ENCODE results near the gene ITPKB.
A peak's percentile ranks its signal among the peaks of the same experiment; 100 is the strongest.

ITPKB gene

DNA sequence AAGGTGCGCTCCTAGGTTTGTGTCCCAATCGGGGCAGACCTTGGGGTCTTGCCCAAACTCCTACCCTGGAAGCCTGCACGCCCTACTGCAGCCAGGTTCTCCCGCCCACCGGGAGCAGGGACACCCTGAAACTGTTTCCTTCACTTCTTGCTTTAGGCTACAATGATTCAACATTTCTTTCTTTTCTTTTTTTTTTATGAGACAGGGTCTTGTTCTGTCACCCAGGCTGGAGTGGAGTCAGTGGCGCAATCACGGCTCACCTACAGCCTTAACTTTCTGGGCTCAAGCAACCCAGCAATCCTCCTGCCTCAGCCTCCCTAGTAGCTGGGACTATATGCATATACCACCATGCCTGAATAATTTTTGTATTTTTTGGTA is 75.8 kb downstream of the ITPKB start:
- DNase-seq: no peak

- no peak for DNase-seq
Observed at GRCh38 chr1:226662642-226663326, 76.3 kb downstream of the ITPKB start.

DNA sequence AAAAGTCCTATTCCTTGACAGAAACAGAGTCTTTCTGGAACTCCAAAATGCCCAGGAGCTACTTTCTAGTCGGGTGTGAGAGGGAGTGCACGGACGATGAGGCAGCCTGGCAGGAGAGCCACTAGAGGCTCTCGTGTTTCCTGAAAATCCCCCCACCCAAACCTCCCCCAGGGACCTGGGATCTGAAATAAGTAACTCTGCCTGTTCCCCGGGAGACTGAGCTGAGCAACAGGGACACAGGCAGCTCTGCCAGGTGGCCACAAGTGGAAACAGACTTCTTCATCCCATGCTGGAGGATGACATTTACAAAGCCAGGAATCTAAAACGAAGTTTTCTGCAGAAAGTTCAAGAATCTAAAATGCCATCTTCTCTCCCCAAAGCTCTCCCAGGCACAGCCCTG is 77.1 kb downstream of the ITPKB start:
- peak; percentile 43 for DNase-seq

- DNase-seq: no peak
Observed at GRCh38 chr1:226661271-226661670, 77.8 kb downstream of the ITPKB start.

DNA sequence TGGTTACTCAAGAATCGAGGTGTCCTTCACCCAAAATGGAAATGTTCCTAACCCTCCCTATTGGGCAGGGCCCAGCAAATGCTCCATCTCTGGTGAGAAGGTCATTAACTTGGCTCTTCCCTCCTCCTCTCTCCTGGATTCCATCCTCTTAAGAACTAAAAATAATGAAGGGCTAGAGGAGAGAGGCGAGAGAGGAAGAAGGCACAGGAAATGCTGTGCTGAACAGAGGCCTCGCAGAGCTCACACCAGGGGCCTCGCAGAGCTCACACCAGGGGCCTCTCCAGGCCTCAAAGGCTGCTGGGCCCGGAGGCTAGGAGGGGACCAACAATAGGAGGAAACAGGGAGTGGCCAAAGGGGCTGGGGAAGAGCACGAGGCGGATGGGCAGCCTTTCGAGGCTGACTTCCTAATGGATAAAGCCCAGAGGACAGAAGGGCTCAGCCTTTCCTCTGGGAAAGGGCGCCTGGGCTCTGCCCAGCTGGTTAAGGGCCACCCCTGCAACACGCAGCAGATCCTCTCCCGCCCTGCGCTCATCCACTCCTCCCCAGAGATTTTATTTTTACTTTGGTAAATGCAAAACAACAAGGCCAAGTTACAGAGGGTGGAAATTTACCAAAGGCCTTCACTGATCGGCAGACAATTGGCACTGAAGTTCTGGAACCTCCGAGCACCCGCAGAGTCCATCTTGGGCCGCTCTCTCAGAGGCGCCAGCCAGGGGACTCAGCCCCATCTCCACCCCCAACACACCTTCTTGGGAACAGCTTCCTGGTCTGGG is 78.5 kb downstream of the ITPKB start:
- no peak for DNase-seq

DNA sequence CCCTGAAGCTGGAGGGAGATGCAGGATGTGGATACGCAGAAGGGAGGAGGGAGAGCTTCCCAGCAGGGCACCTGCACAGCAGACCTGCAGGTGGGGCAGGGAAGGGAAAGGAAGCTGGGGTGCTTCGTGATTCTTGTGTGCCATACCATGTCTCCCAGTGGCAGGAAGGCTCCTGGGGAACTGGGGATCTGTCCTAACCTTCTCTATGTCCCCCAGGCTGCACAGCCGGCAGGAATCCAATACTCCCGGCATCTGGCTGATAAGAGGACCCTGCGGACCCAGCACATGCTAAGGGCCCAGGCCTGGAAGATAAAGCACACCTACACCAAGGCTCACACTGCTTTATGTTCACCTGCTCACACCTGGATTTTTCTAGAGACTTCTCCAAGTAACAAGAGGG is 79.4 kb downstream of the ITPKB start:
- no peak for DNase-seq

- DNase-seq: no peak
Observed at GRCh38 chr1:226659136-226659535, 79.9 kb downstream of the ITPKB start.

DNA sequence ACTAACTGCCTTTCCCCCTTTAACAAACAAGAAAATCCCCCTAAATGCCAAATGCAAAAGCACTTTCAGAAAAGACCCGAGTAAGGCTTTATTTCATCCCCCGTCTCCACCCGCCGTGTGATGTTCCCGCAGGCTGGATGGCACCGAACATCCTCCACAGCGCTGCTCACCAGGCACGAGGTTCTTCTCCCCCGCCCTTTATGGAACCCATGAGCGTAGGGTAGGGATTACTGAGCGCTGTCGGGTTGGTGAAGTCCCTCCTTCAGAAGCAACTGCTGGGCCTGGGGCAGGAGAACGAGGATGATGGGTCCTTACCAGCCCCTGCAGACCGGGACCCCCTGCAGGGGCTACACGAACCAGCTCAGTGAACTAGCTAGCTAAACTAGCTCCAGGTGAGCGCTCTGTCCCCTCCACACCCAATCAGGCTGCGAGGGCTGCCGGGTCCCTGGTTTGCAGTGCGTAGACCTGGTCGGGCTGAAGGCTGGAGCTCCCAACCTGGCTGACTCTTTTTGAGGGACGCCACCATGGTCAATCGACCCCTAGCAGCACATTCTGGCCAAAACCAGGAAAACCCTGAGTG is 80.4 kb downstream of the ITPKB start:
- DNase-seq: no peak

DNA sequence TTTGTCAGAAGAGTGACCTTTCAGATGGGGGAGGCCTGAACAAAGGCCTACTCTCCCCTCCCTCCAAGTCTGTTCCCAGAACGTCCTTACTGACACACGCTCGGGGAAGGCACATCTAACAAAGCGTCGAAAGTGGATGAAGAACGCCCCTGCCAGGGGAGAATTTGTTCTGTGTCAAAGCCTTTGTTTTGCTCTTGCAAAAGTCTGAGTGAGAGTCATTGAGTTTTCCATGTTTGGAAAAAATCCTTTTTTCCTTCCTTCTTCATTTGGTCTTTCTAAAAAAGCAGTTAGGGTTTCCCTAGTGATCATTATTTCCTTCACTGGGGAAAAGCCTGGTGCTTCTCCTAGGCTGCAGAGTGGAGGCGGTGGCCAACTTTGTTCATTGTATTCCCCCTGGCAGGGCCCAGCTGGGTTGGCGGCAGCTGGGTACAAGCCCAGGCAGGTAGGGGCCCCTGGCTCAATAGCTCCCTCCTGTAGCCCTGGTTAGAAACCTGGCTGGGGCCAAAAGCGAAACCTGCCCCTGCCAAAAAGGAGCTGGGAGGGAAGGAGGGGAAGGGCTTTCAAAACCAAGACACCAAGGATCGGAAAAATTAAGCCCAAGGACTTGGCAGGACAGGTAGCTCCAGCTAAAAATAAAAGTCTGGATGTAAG is 81.1 kb downstream of the ITPKB start:
- DNase-seq: peak; percentile 75

- DNase-seq: peak; percentile 84
Observed at GRCh38 chr1:226656601-226657277, 82.3 kb downstream of the ITPKB start.

- peak; percentile 59 for DNase-seq
Observed at GRCh38 chr1:226656201-226656600, 82.9 kb downstream of the ITPKB start.

DNA sequence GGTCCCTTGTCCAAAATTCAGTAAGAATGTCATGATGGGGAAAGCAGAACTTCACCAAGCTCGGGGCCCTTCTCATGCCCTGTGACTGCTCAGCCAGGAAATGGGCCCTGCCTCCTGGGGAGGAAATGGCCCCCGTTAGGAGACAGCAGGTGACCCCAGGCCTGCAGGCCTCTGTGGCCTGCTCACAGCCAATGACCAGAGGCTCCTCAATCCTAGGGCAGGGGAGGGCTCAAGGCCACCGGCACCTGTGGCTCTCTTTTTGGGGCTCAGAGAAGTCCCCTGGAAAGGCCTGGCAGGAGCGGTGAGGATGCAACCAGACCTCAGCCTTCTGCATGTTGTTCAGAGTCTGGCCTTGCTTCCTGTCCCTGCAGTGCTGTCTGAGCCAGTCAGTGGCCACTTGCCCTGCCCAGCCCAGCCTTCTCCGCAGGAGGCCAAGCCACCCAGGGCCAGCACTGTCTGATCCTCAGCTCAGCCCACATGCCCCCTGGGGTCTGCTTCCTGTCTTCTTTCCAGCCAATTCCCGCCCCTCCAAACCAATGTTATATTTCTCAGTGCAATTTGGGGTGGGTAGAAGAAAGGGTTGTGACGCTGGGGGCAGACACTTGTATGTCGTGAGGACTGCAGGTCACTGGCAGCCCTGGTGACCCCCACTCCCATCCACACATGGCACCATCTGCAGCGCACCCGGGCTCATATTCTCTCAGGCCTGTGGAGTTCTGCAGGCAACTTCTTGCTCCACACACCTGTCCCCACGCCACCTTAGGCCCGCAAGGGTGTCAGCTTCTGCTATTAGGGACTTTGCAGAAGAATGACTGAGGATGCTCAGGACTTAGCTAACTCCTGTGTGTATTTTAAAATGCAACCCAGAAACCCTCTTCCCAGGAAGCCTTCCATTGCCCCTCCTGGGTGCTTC is 83.6 kb downstream of the ITPKB start:
- no peak for DNase-seq

- no peak for DNase-seq
Observed at GRCh38 chr1:226654668-226655055, 84.4 kb downstream of the ITPKB start.

- DNase-seq: no peak
Observed at GRCh38 chr1:226654046-226654667, 84.9 kb downstream of the ITPKB start.

- no peak for DNase-seq
Observed at GRCh38 chr1:226653311-226653921, 85.7 kb downstream of the ITPKB start.

DNA sequence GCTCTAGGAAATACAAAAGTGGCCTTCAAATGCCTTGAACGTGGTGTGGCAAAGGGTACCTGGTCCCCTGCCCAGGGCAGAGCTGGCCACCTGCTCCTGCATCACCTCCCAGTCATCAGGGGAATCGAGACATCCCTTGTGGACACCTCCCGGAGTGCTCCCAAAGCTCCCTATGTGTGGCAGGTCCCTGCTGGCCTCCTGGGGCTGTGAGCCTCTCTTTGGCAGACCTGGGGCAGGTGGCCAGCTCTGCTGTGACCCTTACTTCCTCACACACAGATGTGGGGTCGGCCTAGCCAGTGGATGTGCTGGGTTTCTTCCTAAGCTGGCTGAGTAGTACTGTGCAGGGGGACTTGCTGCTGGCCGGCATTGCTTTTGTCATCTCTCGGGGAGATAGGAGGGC is 86.5 kb downstream of the ITPKB start:
- no peak for DNase-seq

- no peak for DNase-seq
Observed at GRCh38 chr1:226651732-226652105, 87.4 kb downstream of the ITPKB start.

- no peak for DNase-seq
Observed at GRCh38 chr1:226651041-226651731, 87.9 kb downstream of the ITPKB start.

GRCh38 chr1:226650236-226650841 is 88.7 kb downstream of the ITPKB start:
- DNase-seq: no peak

DNA sequence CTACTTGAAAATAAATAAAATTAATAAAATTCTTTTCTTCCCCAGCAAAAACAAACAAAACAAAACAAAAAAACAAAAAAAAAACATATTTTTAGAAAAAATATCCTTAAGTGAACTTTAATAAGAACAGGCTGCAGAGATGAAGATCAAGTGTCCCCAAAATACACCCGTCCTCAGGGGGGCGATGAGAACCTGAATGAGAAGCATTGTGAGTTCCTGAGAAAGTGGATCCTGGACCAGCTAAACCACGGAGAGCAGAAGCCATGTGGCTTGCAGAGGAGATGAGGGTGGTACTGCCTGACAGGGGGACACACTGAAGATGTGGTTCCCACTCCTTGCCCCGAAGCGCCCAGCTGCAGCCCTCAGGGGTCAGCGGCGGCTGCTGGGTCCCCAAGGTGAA is 89.3 kb downstream of the ITPKB start:
- DNase-seq: peak; percentile 29

Data from NCI-H2107 (cell line).